HG02588 (cell line): Measurements from ENCODE around the gene PDGFD.
A peak's percentile ranks its signal among the peaks of the same experiment; 100 is the strongest.

Source experiments
- ATAC-seq: cut with Tn5 transposase; IDR thresholded peaks from one replicate; pipeline ENCODE4 v1.9.1; 2021; ENCODE audit warnings: mild to moderate bottlenecking, moderate library complexity; ENCODE audit not compliant: unreplicated experiment

PDGFD gene

DNA sequence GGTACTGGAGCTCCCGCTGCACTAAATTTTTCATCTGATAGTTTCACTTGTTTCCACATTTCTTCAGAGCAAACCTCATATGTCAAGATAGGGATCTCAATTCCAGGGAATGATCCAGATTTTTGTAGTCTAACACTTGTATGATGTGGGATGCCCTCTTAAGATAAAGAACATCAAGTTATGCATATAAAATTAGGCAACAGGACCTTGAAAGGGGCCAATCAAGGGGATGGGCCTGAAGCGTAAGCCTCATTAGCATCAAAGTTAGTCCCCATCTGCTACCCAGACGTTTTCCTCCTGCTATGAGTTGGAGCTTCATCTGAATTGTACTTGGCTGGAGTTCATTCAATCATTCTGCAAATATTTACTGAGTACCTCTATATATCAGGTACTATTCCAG lies 17.5 kb downstream of the PDGFD start:
- ATAC-seq: no peak

GRCh38 chr11:104145062-104145461 lies 18.9 kb downstream of the PDGFD start:
- no peak for ATAC-seq

GRCh38 chr11:104142698-104143097 lies 21.2 kb downstream of the PDGFD start:
- ATAC-seq: no peak

DNA sequence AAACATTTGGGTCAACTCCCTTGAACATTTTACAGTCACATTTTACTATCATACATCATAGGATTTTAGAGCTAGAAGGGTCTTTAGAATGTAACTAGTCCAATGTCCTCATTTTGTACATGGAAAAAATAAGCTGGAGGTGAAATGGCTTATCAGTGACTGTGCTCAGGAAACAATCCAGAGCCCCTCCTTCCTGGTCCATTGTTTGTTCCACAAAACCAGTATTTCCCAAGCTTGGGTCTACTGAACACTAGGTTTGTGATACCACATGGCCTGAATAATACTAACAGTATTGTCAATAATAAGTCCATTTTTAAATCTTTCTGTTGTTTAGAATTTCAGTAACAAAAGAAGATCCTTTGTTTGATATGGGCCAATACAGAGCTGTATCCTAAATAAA lies 27.1 kb downstream of the PDGFD start:
- ATAC-seq: no peak

GRCh38 chr11:104134745-104135144 lies 29.2 kb downstream of the PDGFD start:
- no peak for ATAC-seq

GRCh38 chr11:104130161-104130560 lies 33.8 kb downstream of the PDGFD start:
- ATAC-seq: no peak

- ATAC-seq: no peak
These were observed 34.8 kb downstream of the PDGFD start for GRCh38 chr11:104129145-104129544.

DNA sequence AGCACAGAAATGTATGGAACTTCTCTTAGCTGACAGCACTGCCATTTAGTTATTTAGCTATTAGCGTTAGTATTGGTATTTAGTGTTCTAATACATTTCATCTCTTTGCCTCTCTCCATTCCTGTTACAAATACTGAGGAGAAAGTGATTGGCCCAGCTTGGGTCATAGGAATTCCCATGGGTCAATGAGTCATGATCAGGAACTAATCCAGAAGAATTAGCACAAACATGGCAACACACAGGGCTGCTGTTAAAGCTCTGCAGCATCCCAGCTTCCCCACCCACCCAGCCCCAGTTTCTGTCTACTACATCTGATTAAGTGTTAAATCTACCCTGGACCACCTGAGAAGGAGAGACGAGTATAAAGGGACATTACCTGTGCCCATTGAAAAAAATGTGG lies 36.1 kb downstream of the PDGFD start:
- no peak for ATAC-seq

GRCh38 chr11:104126464-104126863 lies 37.5 kb downstream of the PDGFD start:
- ATAC-seq: no peak

GRCh38 chr11:104124979-104125378 lies 39.0 kb downstream of the PDGFD start:
- peak; percentile 80 for ATAC-seq

GRCh38 chr11:104122836-104123235 lies 41.1 kb downstream of the PDGFD start:
- no peak for ATAC-seq

DNA sequence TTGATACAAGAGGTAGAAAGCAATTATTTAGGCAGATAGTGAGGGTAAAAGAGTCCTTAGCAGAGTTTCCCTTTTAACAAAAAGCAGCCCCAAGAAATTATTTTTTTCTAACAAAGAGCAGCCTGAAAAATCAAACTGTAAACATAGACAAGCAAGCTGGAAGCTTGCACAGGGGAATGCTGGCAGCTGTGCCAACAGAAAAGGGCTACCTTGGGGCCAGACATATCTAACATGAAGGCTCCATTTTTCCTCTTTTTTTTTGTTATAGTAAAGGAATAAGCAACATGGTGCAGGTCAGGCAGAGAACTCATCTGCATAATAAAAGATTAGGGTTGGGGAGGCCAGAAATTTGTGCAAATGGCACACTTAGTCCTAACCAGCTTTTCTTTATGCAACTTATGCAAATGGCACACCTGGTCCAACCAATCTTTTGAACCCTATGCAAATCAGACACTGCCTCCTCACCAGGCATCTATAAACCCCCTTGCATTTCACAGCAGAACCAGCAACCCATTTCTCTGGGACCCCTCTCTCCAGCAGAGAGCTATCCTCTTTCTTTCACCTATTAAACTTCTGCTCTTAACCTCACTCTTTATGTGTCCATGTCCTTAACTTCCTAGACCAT lies 41.8 kb downstream of the PDGFD start:
- ATAC-seq: no peak

GRCh38 chr11:104120493-104121137 lies 43.3 kb downstream of the PDGFD start:
- ATAC-seq: no peak

- no peak for ATAC-seq
These were observed 45.7 kb downstream of the PDGFD start for GRCh38 chr11:104118105-104118744.

DNA sequence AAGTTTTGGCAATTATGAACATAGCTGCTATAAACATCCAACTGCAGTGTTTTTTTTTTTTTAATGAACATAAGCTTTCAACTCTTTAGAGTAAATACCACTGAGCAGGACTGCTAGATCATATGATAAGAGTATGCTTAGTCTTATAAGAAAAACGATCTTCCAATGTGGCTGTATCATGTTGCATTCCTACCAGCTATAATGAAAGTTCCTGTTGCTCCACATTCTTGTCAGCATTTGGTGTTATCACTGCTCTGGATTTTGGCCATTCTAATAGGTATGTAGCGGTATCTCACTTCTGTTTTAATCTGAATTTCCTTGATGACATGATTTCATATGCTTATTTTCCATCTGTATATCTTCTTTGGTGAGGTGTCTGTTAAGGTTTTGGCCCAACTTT lies 50.4 kb downstream of the PDGFD start:
- ATAC-seq: no peak

DNA sequence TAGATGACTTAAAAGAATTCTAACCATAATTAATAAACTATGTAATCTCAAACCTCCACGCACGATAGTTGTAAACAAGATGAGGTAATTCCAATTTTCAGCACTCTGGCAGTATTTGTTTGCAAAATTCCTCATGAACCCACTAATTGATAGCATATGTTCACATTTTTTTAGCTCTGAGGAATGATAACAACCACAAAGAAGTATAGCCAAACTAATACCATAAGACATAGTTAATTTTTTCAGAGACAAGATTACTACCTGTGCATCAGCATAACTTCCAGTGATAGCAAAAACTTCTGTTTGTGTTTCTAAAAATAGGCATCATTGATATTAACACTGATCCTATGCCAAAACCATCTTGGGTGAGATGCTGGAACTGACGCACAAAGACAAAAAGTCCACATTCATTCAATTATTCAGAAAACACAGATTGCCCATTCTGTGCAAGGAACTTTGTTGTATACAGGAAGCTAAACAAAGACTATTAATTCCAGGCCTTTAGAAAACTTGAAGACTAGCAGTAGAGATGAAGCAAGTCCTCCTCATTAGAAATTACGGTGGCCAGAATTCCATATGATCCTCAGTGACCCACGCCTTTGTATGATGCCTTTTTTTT lies 57.7 kb downstream of the PDGFD start:
- no peak for ATAC-seq

DNA sequence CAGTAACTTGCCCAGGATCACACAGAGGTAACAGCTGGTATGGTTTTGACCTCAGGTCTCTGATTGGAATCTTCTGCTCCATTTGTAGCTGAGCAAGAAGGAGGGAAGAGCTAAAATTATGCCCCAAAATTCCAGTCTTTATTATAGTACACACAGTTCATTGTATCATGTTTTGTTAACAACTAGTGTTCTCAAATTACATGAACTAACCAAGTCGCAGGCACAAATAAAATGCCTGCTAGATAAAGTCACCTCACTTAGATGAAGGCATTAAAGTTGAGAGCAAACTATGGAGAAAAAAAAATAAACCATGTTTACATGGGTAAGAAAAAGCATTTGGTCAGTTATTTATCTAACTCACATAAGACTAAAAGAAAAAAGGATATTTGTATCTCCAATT lies 58.8 kb downstream of the PDGFD start:
- no peak for ATAC-seq

GRCh38 chr11:104104664-104105063 lies 59.3 kb downstream of the PDGFD start:
- no peak for ATAC-seq

DNA sequence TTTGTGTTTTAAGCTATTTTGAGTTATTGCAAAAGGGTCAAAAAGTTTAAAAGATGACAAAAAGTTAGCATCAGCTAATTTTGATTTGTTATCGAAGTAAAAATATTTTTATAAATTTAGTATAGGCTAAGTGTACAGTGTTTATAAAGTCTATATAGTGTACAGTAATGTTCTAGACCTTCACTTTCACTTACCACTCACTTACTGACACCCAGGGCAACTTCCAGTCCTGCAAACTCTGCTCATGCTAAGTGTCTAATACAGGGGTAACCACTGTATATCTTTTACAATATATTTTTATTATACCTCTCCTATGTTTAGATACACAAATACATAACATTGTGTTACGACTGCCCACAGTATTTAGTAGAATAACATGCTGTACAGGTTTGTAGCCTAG lies 59.7 kb downstream of the PDGFD start:
- no peak for ATAC-seq

GRCh38 chr11:104098555-104098954 lies 65.4 kb downstream of the PDGFD start:
- no peak for ATAC-seq

GRCh38 chr11:104098132-104098531 lies 65.8 kb downstream of the PDGFD start:
- no peak for ATAC-seq

DNA sequence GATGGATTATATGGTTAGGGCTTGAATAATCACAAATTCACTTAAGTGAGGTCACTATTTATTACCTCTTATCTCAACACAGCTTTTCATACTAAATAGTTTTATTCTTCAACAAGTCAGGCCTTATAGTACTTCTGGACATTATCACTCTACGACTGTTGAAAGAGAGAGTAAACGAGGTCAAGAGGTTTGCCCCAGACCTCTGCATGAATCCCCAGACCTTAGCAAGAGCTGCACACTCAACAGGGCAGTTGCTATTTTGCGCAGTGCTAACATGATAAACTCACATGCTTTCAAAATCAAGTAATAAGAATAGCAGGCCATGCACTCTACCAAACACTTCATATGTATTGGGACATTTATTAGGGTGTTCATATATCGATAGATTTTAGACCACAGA lies 67.0 kb downstream of the PDGFD start:
- no peak for ATAC-seq
